Spleen (tissue), 11 donors: ENCODE data around the gene LSAMP. TPM values are rescaled to one million over a fixed set of nuclear protein-coding genes. Genes with fewer than 3 reads are reported as not detected.

Experiments used
- DNase-seq: peaks from one replicate; pipeline ENCODE4 v3.0.0-alpha.2; 2020
- H3K27ac ChIP-seq, 8 donors: fragments of 200-600 bp; sonication (generic) in 7 of 8; 1 replicate in 4 of 8; 2 replicates in 4 of 8; pipeline versions ENCODE4 v1.5.0 to v1.8.0; 2016 to 2021; ENCODE audit warnings: inconsistent platforms in 4 of 8, mild to moderate bottlenecking in 4 of 8, moderate library complexity in 1 of 8
- H3K27me3 ChIP-seq, 7 donors: fragments of 200-600 bp; sonication (generic) in 6 of 7; replicated peaks in 1 of 7; 1 replicate in 4 of 7; 2 replicates in 3 of 7; pipeline versions ENCODE4 v1.5.0 to v1.8.0; 2016 to 2021; ENCODE audit warnings: inconsistent platforms in 3 of 7, mild to moderate bottlenecking in 1 of 7
- H3K36me3 ChIP-seq, 6 donors: fragments of 200-600 bp; sonication (generic) in 5 of 6; 1 replicate in 4 of 6; 2 replicates in 2 of 6; pipeline versions ENCODE4 v1.5.0 to v1.8.0; 2016 to 2021; ENCODE audit warnings: inconsistent platforms in 2 of 6
- H3K4me1 ChIP-seq, 6 donors: fragments of 200-600 bp; sonication (generic) in 5 of 6; 1 replicate in 3 of 6; 2 replicates in 3 of 6; pipeline versions ENCODE4 v1.5.0 to v1.8.0; 2016 to 2021; ENCODE audit warnings: inconsistent platforms in 3 of 6
- H3K4me3 ChIP-seq, 8 donors: fragments of 200-600 bp; sonication (generic) in 7 of 8; 1 replicate in 4 of 8; 2 replicates in 4 of 8; pipeline versions ENCODE4 v1.5.0 to v1.8.0; 2016 to 2021; ENCODE audit warnings: inconsistent platforms in 4 of 8, mild to moderate bottlenecking in 4 of 8, moderate library complexity in 2 of 8
- H3K9me3 ChIP-seq, 8 donors: fragments of 200-600 bp; sonication (generic) in 7 of 8; 1 replicate in 4 of 8; 2 replicates in 4 of 8; pipeline versions ENCODE4 v1.5.0 to v1.8.0; 2016 to 2021; ENCODE audit warnings: inconsistent platforms in 4 of 8
- POLR2A ChIP-seq, 3 donors: fragments of 450-650 bp; IDR thresholded peaks; one replicate each; pipeline ENCODE4 v1.5.1; 2017; ENCODE audit warnings: antibody characterized with exemption in 3 of 3, mild to moderate bottlenecking in 1 of 3
- POLR2AphosphoS5 ChIP-seq, 3 donors: sonication (generic); formaldehyde crosslinking; IDR thresholded peaks; one replicate each; pipeline ENCODE4 v1.5.1; 2017; ENCODE audit warnings: antibody characterized with exemption in 3 of 3
- WGBS, 5 donors: extraction: QIAGEN DNeasy Blood & Tissue Kit in 3 of 5; methylation state at CpG; one replicate each; pipeline versions ENCODE4 v1.1.5 to v1.1.7; 2013 to 2018; 5-methylcytosine and 5-hydroxymethylcytosine counted together
- intact Hi-C: fragments of 100-400 bp; cut with DNase I; formaldehyde crosslinking; loops from one replicate; pipeline ENCODE4 v1.15.0; 2023; ENCODE audit warnings: low total_unique reads
- polyA plus RNA-seq, 3 donors: library from polyadenylated mRNA; stranded (reverse); fragments of 200-250 nt; gene quantifications; one replicate each; pipeline ENCODE4 v1.2.1, GENCODE V29; 2013
- total RNA-seq, 7 donors: library from RNA; depleted of rRNA in 3 of 7; stranded (reverse); fragments of >200 nt in 3 of 7; fragmentation: NEBNext Ultra II Directional in 4 of 7; extraction: Animal tissue kit (Norgen Biotek cat#: 25700) in 4 of 7; gene quantifications; one replicate each; pipeline versions ENCODE4 v1.1.0 to v1.2.1, GENCODE V29; 2016 to 2021
- TF ChIP-seq, protein P1 (sequence below), 11 experiments: fragments of 200-600 bp in 7 of 11; fragments of 450-650 bp in 4 of 11; sonication (generic) in 4 of 11; IDR thresholded peaks in 8 of 11; conservative IDR thresholded peaks in 3 of 11; 1 replicate in 7 of 11; 2 replicates in 4 of 11; pipeline versions ENCODE4 v1.4.0 to v1.8.0; 2016 to 2021; ENCODE audit warnings: antibody characterized with exemption in 11 of 11, inconsistent platforms in 4 of 11, mild to moderate bottlenecking in 1 of 11
- donor health status: healthy with polysubstance abuse.
- donor health status: DM: no; HTN: no; CAD: no; lungs with moderate emphysema.
- donor health status: DM: no; HTN: no; CAD: no.
- donor health status: Bipolar disorder and iron deficiency.
- donor health status: healthy.
- donor health status: DM: no; HTN: no; CAD: no.
- donor health status: DM: yes; HTN: yes; CAD: no.

LSAMP gene
- total and polyA plus RNA-seq, 10 donors = 0.45 to 6.8 (median 1.3) TPM

DNA sequence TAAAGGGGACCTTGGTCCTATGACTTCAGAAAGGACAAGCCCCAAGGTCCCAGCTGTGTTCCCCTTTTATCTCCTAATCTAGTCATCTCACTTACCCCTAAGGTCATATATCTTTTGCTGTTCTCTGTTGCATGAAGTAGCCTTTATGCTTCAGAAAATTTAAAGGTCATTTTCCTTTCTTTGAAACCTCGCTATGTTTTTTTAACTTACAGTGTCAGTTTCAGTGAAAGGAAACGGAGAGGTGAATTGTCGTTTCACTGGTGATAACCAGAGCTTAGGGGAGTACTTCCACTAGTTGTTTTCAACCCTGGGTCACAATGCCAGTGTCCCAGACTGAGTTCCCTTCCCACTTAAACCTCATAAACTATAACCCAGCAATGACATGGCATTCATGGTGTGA is 464.6 kb downstream of the LSAMP start:
- 16 to 30% (median 28%) methylated on average over 3 of the region's 3 CpGs for WGBS, 5 donors
- H3K27ac ChIP-seq = no peak overlapping the region
- intact Hi-C loops = no loop called here

DNA sequence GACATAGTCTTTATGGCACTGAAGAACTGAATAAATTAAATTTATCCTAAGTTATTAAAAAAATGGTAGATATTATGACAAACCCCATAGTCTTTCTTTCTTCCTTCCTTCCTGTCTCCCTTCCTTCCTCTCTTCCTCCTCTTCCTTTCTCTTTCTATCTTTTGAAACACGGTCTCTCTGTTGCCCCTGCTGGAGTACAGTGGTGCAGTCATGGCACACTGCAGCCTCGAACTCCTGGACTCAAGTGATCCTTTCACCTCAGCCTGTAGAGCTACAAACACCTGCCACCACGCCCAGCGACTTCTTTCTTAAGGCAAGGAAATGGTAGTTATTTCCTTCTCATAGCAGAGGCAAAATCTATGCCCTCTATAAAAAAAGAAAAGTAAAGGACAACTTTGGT is 467.4 kb downstream of the LSAMP start:
- intact Hi-C loops = no loop called here
- no peak overlapping the region for H3K27ac ChIP-seq
- TF ChIP-seq POLR2A (IDR thresholded peaks at IDR 0.05) (no peak), POLR2AphosphoS5 (IDR thresholded peaks at IDR 0.05) (no peak)
- TF ChIP-seq, protein P1, sequence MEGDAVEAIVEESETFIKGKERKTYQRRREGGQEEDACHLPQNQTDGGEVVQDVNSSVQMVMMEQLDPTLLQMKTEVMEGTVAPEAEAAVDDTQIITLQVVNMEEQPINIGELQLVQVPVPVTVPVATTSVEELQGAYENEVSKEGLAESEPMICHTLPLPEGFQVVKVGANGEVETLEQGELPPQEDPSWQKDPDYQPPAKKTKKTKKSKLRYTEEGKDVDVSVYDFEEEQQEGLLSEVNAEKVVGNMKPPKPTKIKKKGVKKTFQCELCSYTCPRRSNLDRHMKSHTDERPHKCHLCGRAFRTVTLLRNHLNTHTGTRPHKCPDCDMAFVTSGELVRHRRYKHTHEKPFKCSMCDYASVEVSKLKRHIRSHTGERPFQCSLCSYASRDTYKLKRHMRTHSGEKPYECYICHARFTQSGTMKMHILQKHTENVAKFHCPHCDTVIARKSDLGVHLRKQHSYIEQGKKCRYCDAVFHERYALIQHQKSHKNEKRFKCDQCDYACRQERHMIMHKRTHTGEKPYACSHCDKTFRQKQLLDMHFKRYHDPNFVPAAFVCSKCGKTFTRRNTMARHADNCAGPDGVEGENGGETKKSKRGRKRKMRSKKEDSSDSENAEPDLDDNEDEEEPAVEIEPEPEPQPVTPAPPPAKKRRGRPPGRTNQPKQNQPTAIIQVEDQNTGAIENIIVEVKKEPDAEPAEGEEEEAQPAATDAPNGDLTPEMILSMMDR (IDR thresholded peaks at IDR 0.05 in 8 of 11, conservative IDR thresholded peaks at IDR 0.05 in 3 of 11) = no peak
- WGBS, 5 donors = 76 to 85% (median 82%) methylated on average over 4 of the region's 4 CpGs
- H3K27me3 ChIP-seq = peaks cover 0 to under 1% (median 0%) of the 10 kb centered on the region in 7 donors
- H3K4me1 ChIP-seq = no peaks in the 10 kb centered on the region
- DNase-seq = no peak
- H3K4me3 ChIP-seq = no peak overlapping the region
- H3K9me3 ChIP-seq = no peaks in the 10 kb centered on the region
- H3K36me3 ChIP-seq = no peaks in the 10 kb centered on the region

More for the DNA sequence above, 464.6 kb downstream of the LSAMP start:
- Histone ChIP-seq H3K27me3 (peaks cover 0 to 14% (median 0%) of the 10 kb centered on the region in 7 donors), H3K9me3 (no peaks in the 10 kb centered on the region), H3K4me3 (no peak overlapping the region), H3K4me1 (no peaks in the 10 kb centered on the region), H3K36me3 (no peaks in the 10 kb centered on the region)
- no peak for DNase-seq
- TF ChIP-seq POLR2AphosphoS5 (IDR thresholded peaks at IDR 0.05) = no peak
- TF ChIP-seq, protein P1 (IDR thresholded peaks at IDR 0.05 in 8 of 11, conservative IDR thresholded peaks at IDR 0.05 in 3 of 11) = no peak
- no peak for TF ChIP-seq POLR2A (IDR thresholded peaks at IDR 0.05)

DNA sequence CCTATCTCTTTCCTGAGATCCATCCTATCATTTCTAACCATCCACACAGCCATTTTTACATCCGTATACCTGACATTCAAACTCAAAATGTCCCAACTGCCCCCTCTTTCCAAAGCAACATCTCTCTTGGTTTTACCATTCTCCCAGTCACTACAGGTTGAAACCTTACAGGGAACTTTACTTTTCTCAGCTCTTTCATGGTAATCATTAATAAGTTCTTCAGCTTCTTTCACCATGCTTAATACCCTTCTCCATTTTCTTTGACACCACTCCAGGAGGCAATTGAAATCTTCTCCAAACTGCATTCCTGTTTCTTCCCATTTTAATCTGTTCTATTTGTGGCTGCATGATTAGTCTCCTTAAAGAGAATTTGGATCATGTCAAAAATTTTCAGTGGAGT is 469.5 kb downstream of the LSAMP start:
- Histone ChIP-seq H3K27ac (no peak overlapping the region), H3K4me3 (no peak overlapping the region), H3K4me1 (no peaks in the 10 kb centered on the region), H3K36me3 (no peaks in the 10 kb centered on the region), H3K9me3 (no peaks in the 10 kb centered on the region), H3K27me3 (no peaks in the 10 kb centered on the region)
- intact Hi-C loops = no loop called here
- 72 to 91% (median 80%) methylated on average over 1 of the region's 1 CpG for WGBS, 5 donors
- TF ChIP-seq, protein P1 (IDR thresholded peaks at IDR 0.05 in 8 of 11, conservative IDR thresholded peaks at IDR 0.05 in 3 of 11) = no peak
- no peak for TF ChIP-seq POLR2AphosphoS5 (IDR thresholded peaks at IDR 0.05)
- no peak for TF ChIP-seq POLR2A (IDR thresholded peaks at IDR 0.05)
- no peak for DNase-seq

DNA sequence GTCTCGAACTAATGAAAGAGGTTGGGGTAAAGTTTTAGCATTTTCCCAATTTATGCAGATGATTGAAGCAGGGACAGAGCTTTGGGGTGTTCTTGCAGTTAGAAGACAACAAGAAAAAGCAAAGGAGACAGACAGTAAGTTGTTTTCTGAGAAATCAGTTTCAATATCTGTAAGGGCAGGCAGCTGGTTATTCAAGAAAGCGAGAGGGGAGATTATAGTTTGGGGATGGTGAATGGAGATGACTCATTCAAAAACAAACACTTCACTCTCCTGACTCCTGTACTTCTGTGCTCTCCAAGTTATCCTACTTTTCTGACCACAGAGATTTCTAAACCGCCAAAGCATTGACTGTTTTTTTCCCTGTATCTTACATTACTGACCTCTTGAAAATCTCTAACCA is 469.9 kb downstream of the LSAMP start:
- no peaks in the 10 kb centered on the region for H3K36me3 ChIP-seq
- no peak overlapping the region for H3K27ac ChIP-seq
- intact Hi-C loops = no loop called here
- H3K9me3 ChIP-seq = no peaks in the 10 kb centered on the region
- WGBS, 5 donors = 69 to 90% (median 80%) methylated on average over 3 of the region's 3 CpGs
- no peaks in the 10 kb centered on the region for H3K27me3 ChIP-seq
- no peaks in the 10 kb centered on the region for H3K4me1 ChIP-seq
- no peak for DNase-seq
- TF ChIP-seq, protein P1 (IDR thresholded peaks at IDR 0.05 in 8 of 11, conservative IDR thresholded peaks at IDR 0.05 in 3 of 11) = no peak
- TF ChIP-seq POLR2AphosphoS5 (IDR thresholded peaks at IDR 0.05) (no peak), POLR2A (IDR thresholded peaks at IDR 0.05) (no peak)
- H3K4me3 ChIP-seq = no peak overlapping the region
